Breast epithelium (tissue), 3 donors: Measurements from ENCODE around the gene MAD2L1BP.
A peak's percentile ranks its signal among the peaks of the same experiment; 100 is the strongest.

Experiments
- CTCF ChIP-seq, 3 donors: fragments of 450-650 bp; IDR thresholded peaks; one replicate each; pipeline ENCODE4 v1.5.1; 2016 to 2017; ENCODE audit warnings: antibody characterized with exemption in 3 of 3, mild to moderate bottlenecking in 3 of 3, moderate library complexity in 3 of 3
- POLR2A ChIP-seq: fragments of 450-650 bp; IDR thresholded peaks from one replicate; pipeline ENCODE4 v1.6.1; 2016; ENCODE audit warnings: antibody characterized with exemption, mild to moderate bottlenecking, moderate library complexity

DNA sequence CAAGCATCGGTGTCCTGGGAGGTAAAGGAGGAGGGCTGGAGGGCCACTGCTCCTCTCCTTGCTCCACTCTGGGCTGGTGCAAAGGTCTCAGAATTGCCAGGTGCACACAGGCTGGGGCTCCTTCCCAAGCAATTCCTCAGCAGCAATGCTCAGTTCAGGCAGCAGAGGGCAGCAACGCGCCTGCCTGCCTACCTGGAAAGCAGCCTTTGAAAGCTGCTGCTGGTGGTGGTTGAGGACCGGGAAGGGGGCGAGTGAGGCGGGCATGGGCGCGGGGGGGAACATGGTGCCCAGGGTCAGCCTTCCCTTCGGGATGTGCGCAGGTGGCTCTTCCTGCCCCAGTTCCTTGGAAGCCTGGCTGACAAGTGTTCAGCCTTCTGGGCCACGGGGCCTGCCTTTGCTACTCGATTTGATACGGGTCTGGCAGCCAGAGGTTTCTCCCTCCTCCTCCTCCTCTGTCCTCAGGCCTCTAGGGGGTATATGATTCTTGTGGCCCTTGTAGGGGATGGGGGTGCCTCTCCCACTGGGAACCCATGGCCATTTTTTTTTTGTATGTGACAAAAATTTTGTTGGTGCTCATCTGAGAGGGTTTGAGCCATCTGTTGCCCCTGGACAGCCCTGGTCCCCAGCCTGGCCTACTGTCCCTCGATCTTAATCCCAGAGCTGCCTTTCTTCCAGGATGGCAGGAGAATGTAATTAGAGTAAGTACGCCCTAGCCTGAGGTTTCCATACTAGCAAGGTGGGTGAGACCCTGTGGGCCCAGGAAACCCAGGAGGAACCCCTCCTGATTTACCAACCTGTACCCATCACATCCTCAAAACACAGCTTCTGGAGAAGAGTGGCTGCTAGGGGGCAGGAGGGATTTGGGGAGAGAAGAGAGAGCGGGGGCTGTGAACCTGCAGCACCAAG is 31.9 kb downstream of the MAD2L1BP start:
- TF ChIP-seq CTCF (IDR thresholded peaks at IDR 0.05) (peak; percentile 89 to 95 (median 93)), POLR2A (no peak)
